GM21367 (cell line): ENCODE measurements around the gene PTER.

Source experiments
- ATAC-seq: cut with Tn5 transposase; IDR thresholded peaks from one replicate; pipeline ENCODE4 v1.9.1; 2021; ENCODE audit not compliant: unreplicated experiment

PTER gene

DNA sequence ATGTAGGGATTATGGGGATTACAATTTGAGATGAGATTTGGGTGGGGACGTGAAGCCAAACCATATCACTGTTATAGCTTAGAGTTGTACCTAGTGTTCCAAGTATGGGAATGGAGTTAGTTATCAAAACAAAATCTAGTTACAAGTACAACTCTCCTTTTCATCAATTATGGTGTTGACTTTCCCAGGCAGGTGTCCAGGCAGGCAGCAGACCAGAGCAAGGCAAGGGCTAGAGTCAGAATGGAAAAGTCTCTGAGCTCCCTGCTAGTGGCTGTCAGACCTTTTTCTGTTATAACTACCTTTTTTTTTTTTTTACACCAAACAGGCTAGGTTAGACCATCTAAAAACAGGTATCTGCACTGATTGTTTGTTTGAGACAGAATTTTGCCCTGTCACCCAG lies 29.2 kb downstream of the PTER start:
- no peak for ATAC-seq

- ATAC-seq: no peak
Measured at GRCh38 chr10:16470747-16471146, 33.9 kb downstream of the PTER start.

DNA sequence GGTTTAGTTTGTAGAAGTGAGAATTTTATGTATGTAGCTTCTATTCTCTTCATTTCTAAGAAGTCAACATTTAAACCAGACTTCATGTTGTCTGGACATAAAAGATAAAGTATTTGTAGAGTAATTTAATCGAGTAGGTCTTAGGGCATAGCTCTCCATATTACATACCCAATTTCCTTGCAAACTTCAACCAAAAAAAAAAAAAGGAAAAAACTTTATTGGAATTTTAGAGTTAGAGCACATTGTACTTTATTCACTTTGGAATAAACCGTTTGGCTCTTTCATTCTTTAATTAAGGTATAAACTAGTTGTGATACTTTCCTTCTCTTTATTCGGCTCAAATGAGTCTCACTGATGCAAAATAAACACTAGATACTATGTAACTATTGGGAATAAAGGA lies 36.0 kb downstream of the PTER start:
- ATAC-seq: no peak

GRCh38 chr10:16477757-16478156 lies 40.9 kb downstream of the PTER start:
- no peak for ATAC-seq

DNA sequence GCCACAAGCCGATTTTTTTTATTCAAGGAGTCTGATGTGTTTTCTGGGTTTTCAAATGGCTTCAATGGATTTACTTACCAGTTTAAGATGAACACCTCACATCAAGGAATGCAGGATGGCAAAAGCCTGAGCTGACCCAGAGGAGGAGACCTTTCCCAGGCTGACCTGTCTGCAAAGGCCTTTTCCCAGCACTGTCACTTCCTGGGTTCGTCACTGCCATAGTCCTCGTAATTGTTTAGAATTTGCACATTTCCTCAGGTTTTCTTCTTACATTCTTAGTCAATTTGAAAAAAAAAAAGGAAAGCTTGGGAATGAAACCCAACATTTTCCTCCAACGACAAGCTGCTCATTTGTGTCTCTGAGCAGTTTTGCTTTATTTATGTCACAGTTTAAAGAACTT lies 42.0 kb downstream of the PTER start:
- no peak for ATAC-seq

- ATAC-seq: no peak
Measured at GRCh38 chr10:16481052-16481728, 44.4 kb downstream of the PTER start.

DNA sequence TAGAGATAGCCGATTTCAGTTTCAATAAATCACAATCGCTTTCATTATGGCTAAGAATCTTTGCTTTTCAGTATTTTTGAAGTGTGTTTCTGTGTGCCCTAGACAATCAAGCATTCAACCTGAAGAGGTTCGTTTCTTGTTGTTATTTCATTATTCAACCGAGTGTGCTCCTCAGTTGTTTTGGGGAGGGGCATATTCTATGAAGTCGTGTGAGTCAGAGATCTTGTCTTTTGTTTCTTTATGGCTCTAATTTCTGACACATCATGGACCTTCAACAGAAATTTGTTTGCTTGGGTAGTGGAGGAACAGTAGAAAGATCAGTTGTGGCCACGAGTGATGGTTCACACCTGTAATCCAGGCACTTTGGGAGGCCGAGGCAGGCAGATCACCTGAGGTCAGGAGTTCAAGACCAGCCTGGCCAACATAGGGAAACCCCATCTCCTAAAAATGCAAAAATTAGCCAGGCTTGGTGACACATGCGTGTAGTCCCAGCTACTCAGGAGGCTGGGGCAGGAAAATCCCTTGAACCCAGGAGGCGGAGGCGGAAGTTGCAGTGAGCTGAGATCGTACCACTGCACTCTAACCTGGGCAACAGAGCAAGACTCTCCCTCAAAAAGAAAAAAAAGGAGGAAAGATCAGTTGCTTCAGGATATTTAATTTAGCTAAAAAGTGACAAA lies 46.6 kb downstream of the PTER start:
- ATAC-seq: no peak

DNA sequence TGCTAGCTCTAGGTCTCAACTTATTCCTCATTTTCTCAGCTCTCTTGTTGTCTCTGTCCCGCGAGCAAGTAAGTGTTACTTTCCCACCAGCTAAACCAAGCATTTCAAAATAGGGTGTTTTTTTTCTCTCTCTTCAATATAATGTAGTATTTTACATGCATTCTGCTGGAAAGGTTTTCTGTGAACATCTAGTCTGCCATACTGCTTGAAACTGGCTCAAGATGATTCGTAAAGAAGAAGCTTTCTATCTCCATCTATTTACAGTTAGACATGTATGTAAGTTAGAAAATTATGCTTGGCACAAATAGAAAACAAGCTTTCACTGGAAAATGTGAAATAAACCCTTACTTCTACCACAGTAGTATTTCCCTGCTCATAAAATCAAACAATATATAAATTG lies 53.7 kb downstream of the PTER start:
- no peak for ATAC-seq

DNA sequence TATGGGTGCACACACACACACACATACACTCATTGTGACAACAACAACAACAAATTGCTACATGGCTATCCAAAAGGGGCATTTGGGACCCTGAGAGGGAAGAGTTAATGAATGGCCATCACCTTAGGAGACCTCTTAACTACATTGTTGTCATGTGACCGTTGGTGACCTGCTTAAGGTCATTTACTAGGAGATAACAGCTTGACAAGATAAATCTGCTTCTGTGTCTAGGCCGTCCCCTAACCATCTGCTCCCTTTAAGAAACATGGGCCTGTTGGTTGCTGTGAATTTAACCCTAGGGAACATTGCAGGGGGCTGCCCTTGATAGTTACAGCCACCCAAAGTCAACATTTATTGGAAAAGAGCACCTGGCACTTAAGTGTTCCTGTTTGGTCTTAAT lies 55.1 kb downstream of the PTER start:
- ATAC-seq: no peak

GRCh38 chr10:16493884-16494536 lies 57.2 kb downstream of the PTER start:
- no peak for ATAC-seq

DNA sequence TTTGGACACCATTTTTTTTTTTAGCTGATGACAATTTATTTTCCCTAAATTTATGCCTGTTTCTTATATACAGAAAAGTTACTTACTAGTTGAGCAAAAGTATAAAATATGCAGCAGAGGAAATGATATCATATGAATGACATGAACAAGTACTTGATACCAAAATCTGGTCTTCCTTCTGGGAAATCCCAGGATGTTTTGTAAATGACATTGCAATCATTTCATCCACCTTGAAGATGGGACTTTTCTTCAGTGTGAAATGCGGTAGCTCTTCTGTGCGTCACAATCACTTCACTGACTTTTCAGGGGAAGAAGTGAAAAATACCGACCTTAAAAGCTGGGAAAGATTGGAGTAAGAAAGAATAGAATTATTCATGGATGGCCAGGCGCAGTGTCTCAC lies 61.1 kb downstream of the PTER start:
- no peak for ATAC-seq

DNA sequence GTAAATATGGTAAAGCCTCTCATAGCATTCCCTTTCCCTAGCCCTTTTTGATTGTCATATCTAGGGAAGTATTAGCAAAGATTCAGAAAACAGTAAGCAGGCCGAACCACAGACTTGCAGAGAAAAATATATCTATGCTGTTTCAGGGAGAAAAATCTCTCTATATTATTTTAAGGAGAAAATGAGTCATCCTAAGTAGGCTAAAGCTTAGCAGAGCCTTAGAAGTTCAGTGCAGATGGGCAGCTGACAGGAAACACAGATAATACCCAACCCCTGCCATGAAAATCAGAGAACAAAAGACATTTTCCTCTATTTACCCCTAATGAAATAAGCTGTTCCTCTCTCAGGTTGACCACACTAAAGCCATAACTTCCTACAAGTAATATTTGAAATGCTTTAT lies 68.4 kb downstream of the PTER start:
- no peak for ATAC-seq

DNA sequence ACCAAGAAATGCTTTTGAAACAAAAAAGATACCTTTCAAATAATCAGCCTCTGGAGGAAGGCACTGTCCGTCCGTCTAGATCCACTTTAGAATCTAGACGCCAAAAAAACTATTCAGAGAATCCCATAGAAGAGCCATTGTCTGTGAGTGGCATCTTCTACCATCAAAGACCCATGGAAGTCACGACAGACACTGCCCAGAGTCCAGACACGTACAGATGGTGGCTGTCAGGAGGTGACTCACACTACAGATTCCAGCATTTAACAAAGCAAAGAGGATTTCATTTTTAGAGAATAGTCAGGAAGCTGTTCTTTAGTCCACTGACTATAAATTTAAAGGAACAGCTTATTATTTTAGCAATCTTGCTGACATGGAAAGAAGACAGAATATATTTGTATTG lies 73.2 kb downstream of the PTER start:
- ATAC-seq: no peak

DNA sequence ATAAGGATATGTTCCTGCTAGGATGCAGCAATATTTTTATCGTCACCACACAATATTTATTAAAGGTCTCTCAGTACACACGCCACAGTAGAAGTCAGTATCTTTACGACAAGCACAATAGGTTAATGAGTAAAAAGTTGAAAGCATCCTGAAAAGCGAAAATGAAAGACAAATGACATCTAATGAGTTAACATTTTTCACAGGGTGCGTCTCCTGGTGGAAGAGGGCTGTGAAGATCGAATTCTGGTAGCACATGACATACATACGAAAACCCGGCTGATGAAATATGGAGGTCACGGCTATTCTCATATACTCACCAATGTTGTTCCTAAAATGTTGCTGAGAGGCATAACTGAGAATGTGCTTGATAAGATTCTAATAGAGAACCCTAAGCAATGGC lies 74.0 kb downstream of the PTER start:
- ATAC-seq: no peak

GRCh38 chr10:16518822-16519221 lies 82.0 kb downstream of the PTER start:
- no peak for ATAC-seq

- peak; percentile 55 for ATAC-seq
Measured at GRCh38 chr10:16519250-16519907, 82.6 kb downstream of the PTER start.

DNA sequence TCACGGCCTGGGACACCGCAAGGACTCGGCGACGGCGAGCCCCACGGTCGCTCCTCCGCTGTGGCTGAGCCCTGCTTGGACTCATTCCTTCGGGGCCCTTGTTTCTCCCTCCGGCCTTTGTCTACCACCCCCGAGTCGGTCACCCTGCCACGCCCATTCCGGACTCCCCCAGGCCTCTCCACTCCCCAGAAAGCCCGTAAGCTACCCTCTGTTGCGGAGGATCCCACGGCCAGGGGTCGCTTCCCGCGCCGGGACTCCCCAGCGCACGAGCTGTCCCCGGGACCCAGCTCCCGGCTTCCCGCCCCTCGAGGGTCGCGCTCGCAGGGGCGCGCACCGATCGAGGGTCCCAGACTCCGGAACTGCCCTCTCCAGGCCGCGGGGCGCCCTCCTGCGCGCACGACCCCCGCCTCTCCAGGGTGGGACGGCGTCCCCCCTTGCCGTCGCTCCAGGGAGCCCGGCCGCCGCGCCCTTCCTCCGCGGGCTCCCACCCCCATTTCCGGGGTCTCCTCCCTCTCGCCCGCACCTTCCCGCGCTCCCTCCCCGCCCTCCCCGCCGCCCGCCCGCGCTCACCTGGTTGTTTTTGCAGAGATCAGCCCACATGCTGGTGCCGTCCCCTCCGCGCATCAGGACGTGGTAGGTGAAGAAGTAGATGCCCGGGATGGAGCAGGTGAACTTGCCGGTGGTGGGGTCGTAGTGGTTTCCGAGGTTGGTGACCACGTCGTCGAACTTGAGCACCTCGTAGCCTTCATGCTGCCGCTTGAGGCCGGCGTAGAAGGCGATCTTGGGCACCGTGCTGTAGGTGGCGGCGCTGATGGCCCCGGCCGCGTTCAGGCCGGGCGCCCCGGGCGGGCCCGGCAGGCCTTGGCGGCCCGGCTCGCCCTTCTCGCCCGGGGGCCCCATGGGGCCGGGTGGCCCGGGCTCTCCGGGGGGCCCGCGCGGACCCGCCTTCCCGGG lies 83.4 kb downstream of the PTER start:
- ATAC-seq: peak; percentile 25

DNA sequence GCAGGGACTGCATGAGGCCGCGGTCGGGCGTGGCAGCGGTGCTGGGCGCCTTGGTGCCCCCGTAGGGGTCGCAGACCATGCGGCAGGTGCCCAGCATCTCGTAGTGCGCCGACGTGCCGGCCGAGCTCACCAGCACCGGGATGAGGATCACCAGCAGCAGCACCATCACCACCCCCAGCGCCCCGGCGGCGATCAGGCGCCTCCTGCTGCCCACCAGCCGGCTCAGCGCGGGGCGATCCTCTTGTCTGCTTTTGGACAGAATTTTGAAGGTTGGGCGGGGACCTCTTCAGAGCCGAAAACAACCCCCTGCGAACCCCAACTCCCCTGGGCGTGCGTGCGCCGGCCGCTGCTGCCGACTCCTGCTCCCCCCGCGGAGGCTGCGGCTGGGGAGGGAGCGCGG lies 84.1 kb downstream of the PTER start:
- ATAC-seq: peak; percentile 36

GRCh38 chr10:16521311-16522016 lies 84.7 kb downstream of the PTER start, which contains the start of gene C1QL3:
TSS of gene C1QL3 (minus strand) at chr10:16521879. CDS start at chr10:16521065, 814 bp downstream.
- ATAC-seq: peak; percentile 25

DNA sequence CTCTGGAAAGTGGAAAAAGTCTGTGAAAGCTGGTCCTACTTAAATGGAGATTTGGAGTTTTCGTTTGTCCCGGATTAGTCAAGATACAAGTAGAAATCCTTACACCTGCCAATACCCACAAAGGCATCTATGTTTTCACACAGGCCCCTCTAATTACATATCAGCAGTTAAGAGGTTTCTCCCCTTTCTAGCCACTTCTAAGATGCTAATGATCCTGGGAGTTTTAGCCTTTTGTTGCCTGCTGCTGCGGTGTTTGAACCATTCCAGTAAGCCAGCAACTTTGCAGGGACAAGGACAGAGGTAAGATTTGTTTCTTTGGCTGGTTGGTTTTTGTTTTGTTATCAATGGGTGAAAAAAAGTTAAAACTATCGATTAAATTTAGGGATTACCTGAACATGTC lies 90.6 kb downstream of the PTER start:
- ATAC-seq: no peak
